ENCODE measurements around the gene WDR27.

The WDR27 gene

DNA sequence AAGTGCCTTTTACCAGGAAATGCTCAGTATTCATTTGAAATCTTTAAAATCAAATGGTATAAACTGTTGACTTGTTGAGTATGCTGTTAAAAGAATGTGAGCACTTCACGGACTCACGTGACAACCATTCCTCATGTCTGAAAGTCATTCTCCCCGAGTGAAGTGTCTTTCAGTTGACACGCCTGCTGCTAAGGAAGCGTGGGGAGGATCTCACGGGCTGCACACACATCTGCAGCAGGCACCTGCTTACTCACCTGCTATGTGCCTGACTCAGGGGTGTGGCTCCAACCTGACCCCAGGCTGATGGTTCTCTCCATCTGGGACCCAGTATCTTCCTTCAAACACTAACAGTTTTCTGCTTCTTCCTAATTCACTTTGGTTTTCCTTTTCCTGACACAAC is 32.7 kb downstream of the WDR27 start:
- H3K9me3 ChIP-seq (ENCODE audit: insufficient read depth, low read depth, low read length), result no peaks in the 10 kb centered on the region
- H3K4me3 ChIP-seq (ENCODE audit: low read length, poor library complexity, severe bottlenecking), result no peak overlapping the region
- no peak for TF ChIP-seq EZH2phosphoT487 (IDR thresholded peaks at IDR 0.05; ENCODE audit: borderline replicate concordance)
- TF ChIP-seq, protein P1, sequence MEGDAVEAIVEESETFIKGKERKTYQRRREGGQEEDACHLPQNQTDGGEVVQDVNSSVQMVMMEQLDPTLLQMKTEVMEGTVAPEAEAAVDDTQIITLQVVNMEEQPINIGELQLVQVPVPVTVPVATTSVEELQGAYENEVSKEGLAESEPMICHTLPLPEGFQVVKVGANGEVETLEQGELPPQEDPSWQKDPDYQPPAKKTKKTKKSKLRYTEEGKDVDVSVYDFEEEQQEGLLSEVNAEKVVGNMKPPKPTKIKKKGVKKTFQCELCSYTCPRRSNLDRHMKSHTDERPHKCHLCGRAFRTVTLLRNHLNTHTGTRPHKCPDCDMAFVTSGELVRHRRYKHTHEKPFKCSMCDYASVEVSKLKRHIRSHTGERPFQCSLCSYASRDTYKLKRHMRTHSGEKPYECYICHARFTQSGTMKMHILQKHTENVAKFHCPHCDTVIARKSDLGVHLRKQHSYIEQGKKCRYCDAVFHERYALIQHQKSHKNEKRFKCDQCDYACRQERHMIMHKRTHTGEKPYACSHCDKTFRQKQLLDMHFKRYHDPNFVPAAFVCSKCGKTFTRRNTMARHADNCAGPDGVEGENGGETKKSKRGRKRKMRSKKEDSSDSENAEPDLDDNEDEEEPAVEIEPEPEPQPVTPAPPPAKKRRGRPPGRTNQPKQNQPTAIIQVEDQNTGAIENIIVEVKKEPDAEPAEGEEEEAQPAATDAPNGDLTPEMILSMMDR (conservative IDR thresholded peaks at IDR 0.05; ENCODE audit: low read length), result no peak
- no peak overlapping the region for H2AFZ ChIP-seq (ENCODE audit: low read length)
- no peaks in the 10 kb centered on the region for H3K79me2 ChIP-seq (ENCODE audit: insufficient read depth, low read length)
- H3K9ac ChIP-seq (ENCODE audit: low read depth, low read length, poor library complexity, severe bottlenecking), result no peak overlapping the region
- no peak overlapping the region for H3K4me2 ChIP-seq (ENCODE audit: low read depth, low read length, poor library complexity, severe bottlenecking)
- no peaks in the 10 kb centered on the region for H3K27me3 ChIP-seq (ENCODE audit: insufficient read depth, low read length, poor library complexity, severe bottlenecking)
- H3K9me2 ChIP-seq (replicated peaks; ENCODE audit: low read depth, low read length), result no peaks in the 10 kb centered on the region
- H3K36me3 ChIP-seq (ENCODE audit: insufficient read depth, low read length), result no peaks in the 10 kb centered on the region
- no peaks in the 10 kb centered on the region for H4K20me1 ChIP-seq (ENCODE audit: insufficient read depth, low read length, poor library complexity, severe bottlenecking)
- H3F3A ChIP-seq (ENCODE audit: low read depth), result no peaks in the 10 kb centered on the region
- H3K4me1 ChIP-seq (ENCODE audit: insufficient read depth, low read length, poor library complexity, severe bottlenecking), result peaks cover 4% of the 10 kb centered on the region

DNA sequence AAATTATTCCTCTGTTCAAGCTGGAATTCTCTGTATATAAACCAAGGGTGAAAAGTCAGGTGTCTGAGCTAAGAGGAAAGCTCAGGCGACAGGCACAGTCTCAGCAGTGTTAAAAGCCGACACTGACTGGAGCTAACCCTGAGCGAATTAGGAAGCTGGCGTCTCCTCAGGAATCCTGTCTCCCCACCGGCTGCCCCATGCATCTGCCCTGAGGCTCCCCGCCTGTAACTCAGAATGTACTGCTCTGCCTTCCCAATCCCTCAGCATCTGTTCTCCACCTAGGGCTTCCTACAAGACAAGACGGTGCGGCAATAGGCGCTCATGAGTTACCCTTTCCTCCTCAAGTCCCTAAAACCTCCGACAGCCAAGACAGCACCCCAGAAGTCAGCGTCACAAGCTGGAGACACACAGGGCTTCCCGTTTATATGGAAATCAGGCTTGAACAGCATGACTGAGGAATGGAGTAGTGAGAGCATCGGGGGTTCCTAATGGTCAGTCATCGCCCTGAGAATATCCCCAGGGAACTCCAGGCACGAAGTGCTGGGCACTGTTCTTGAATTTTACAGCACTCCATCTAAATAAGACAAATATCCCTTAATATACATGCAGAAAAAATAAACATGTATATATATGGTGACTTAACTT is 33.5 kb downstream of the WDR27 start:
- H3K79me2 ChIP-seq (ENCODE audit: insufficient read depth, low read length), result no peaks in the 10 kb centered on the region
- H3K9ac ChIP-seq (ENCODE audit: low read depth, low read length, poor library complexity, severe bottlenecking), result no peak overlapping the region
- peaks cover 4% of the 10 kb centered on the region for H3K4me1 ChIP-seq (ENCODE audit: insufficient read depth, low read length, poor library complexity, severe bottlenecking)
- H2AFZ ChIP-seq (ENCODE audit: low read length), result no peak overlapping the region
- H3K9me3 ChIP-seq (ENCODE audit: insufficient read depth, low read depth, low read length), result no peaks in the 10 kb centered on the region
- H3K4me2 ChIP-seq (ENCODE audit: low read depth, low read length, poor library complexity, severe bottlenecking), result no peak overlapping the region
- no peak overlapping the region for H3K4me3 ChIP-seq (ENCODE audit: low read length, poor library complexity, severe bottlenecking)
- no peaks in the 10 kb centered on the region for H3F3A ChIP-seq (ENCODE audit: low read depth)
- H3K27me3 ChIP-seq (ENCODE audit: insufficient read depth, low read length, poor library complexity, severe bottlenecking), result no peaks in the 10 kb centered on the region
- H3K9me2 ChIP-seq (replicated peaks; ENCODE audit: low read depth, low read length), result no peaks in the 10 kb centered on the region
- no peak for TF ChIP-seq EZH2phosphoT487 (IDR thresholded peaks at IDR 0.05; ENCODE audit: borderline replicate concordance)
- TF ChIP-seq, protein P1 (conservative IDR thresholded peaks at IDR 0.05; ENCODE audit: low read length), result no peak
- no peaks in the 10 kb centered on the region for H3K36me3 ChIP-seq (ENCODE audit: insufficient read depth, low read length)
- H4K20me1 ChIP-seq (ENCODE audit: insufficient read depth, low read length, poor library complexity, severe bottlenecking), result no peaks in the 10 kb centered on the region

DNA sequence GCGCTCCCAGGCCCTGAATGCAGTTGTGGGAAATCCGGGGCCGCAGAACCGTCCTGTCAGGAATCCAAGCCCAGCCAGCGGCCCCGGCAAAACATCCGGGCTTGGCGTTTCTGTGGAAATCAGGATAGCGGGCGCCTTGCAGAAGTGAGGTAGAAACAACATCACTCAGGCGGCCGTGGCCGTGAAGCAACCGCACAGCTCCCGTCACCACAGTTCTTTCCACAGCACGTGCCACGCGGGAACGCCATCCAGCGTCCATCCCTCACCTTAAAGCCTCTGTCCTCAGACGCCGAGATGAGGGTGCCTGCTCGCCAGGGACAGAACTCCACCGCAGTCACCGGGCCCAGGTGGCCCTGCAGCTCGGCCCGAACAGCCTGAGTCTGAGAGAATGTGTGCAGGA is 34.1 kb downstream of the WDR27 start:
- Histone ChIP-seq H3K4me3 (ENCODE audit: low read length, poor library complexity, severe bottlenecking) (no peak overlapping the region), H3F3A (ENCODE audit: low read depth) (no peaks in the 10 kb centered on the region), H4K20me1 (ENCODE audit: insufficient read depth, low read length, poor library complexity, severe bottlenecking) (no peaks in the 10 kb centered on the region), H3K9me3 (ENCODE audit: insufficient read depth, low read depth, low read length) (no peaks in the 10 kb centered on the region), H3K4me2 (ENCODE audit: low read depth, low read length, poor library complexity, severe bottlenecking) (no peak overlapping the region), H2AFZ (ENCODE audit: low read length) (no peak overlapping the region), H3K9me2 (replicated peaks; ENCODE audit: low read depth, low read length) (no peaks in the 10 kb centered on the region), H3K27me3 (ENCODE audit: insufficient read depth, low read length, poor library complexity, severe bottlenecking) (no peaks in the 10 kb centered on the region), H3K9ac (ENCODE audit: low read depth, low read length, poor library complexity, severe bottlenecking) (no peak overlapping the region), H3K4me1 (ENCODE audit: insufficient read depth, low read length, poor library complexity, severe bottlenecking) (peaks cover 4% of the 10 kb centered on the region), H3K79me2 (ENCODE audit: insufficient read depth, low read length) (no peaks in the 10 kb centered on the region), H3K36me3 (ENCODE audit: insufficient read depth, low read length) (no peaks in the 10 kb centered on the region)
- no peak for TF ChIP-seq EZH2phosphoT487 (IDR thresholded peaks at IDR 0.05; ENCODE audit: borderline replicate concordance)
- TF ChIP-seq, protein P1 (conservative IDR thresholded peaks at IDR 0.05; ENCODE audit: low read length), result no peak

All from Loucy (cell line).